Astrocyte of the spinal cord (primary cell): ENCODE measurements around the gene FCN2.
"Not testable (repeated sequence)": the region's sequence is repeated elsewhere in the genome, so short reads cannot be mapped to it uniquely, and the experiment has no call there.

Experiments used
- DNase-seq: peaks from one replicate; pipeline ENCODE4 v3.0.0; 2011; ENCODE audit warnings: low read depth, low spot score
- H3K4me3 ChIP-seq: 2 replicates; pipeline ENCODE4 v1.5.1; 2011; ENCODE audit warnings: low read depth, mild to moderate bottlenecking, low read length, moderate library complexity
- CTCF ChIP-seq: IDR thresholded peaks from 2 replicates; pipeline ENCODE4 v1.5.1; 2012; ENCODE audit warnings: low read depth, mild to moderate bottlenecking, low read length, inconsistent platforms
- in situ Hi-C: cut with HindIII; loops from 2 replicates; pipeline ENCODE4 v1.10.0; 2017; ENCODE audit warnings: low sequenced_read_pairs

FCN2 gene

GRCh38 chr9:134852906-134853654, 27.5 kb upstream of the FCN2 start:
- no peak for DNase-seq
- no peak for TF ChIP-seq CTCF
- in situ Hi-C loops, result no loop called here
- no peak overlapping the region for H3K4me3 ChIP-seq

GRCh38 chr9:134853893-134854292, 26.7 kb upstream of the FCN2 start:
- TF ChIP-seq CTCF, result no peak
- no peak overlapping the region for H3K4me3 ChIP-seq
- in situ Hi-C loops, result no loop called here
- DNase-seq, result no peak

- in situ Hi-C loops, result no loop called here
- H3K4me3 ChIP-seq, result no peak overlapping the region
- no peak for DNase-seq
- no peak for TF ChIP-seq CTCF
Measured at GRCh38 chr9:134854541-134854981, 26.0 kb upstream of the FCN2 start.

GRCh38 chr9:134855231-134855899, 25.2 kb upstream of the FCN2 start:
- in situ Hi-C loops, result no loop called here
- no peak for DNase-seq
- no peak overlapping the region for H3K4me3 ChIP-seq
- no peak for TF ChIP-seq CTCF

GRCh38 chr9:134855900-134856377, 24.7 kb upstream of the FCN2 start:
- in situ Hi-C loops, result no loop called here
- TF ChIP-seq CTCF, result no peak
- H3K4me3 ChIP-seq, result no peak overlapping the region
- DNase-seq, result no peak

GRCh38 chr9:134857451-134857850, 23.2 kb upstream of the FCN2 start:
- DNase-seq, result not testable (repeated sequence)

More at GRCh38 chr9:134857451-134857850, 23.2 kb upstream of the FCN2 start:
- in situ Hi-C loops, H3K4me3 ChIP-seq: not testable (repeated sequence)
